SU-DHL-6 (cell line): ENCODE measurements around the gene LRRC28.

Experiments
- EZH2phosphoT487 ChIP-seq: fragments of 200-600 bp; sonication (generic), shearing (Covaris generic); conservative IDR thresholded peaks from 2 replicates; pipeline ENCODE4 v1.6.1; 2018; ENCODE audit warnings: mild to moderate bottlenecking, antibody characterized with exemption, low read length, moderate library complexity, mixed read lengths
- TF ChIP-seq, protein P1 (sequence below): fragments of 200-600 bp; sonication (generic); IDR thresholded peaks from one replicate; pipeline ENCODE4 v1.5.1; 2017; ENCODE audit warnings: antibody characterized with exemption, mild to moderate bottlenecking, low read length, moderate library complexity; ENCODE audit not compliant: insufficient read depth, poor library complexity, severe bottlenecking

DNA sequence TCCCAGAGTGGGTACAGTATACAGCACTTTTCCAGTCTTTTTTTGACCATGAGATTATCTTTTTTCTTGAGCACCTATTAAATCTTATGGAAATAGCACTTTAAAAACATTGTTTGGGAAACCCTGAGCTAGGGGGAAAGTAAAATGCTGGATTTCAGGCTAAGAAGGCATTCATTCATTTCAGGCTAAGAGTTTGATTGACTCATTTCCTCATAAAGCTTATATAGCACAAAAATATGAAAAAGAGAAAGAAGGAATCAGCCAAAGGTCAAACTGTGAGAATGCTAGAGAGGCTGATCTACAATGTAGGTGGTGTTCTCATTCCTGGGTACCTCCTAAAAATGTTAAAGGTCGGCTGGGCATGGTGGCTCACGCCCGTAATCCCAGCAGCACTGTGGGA, 12.4 kb upstream of the LRRC28 start:
- TF ChIP-seq, protein P1, sequence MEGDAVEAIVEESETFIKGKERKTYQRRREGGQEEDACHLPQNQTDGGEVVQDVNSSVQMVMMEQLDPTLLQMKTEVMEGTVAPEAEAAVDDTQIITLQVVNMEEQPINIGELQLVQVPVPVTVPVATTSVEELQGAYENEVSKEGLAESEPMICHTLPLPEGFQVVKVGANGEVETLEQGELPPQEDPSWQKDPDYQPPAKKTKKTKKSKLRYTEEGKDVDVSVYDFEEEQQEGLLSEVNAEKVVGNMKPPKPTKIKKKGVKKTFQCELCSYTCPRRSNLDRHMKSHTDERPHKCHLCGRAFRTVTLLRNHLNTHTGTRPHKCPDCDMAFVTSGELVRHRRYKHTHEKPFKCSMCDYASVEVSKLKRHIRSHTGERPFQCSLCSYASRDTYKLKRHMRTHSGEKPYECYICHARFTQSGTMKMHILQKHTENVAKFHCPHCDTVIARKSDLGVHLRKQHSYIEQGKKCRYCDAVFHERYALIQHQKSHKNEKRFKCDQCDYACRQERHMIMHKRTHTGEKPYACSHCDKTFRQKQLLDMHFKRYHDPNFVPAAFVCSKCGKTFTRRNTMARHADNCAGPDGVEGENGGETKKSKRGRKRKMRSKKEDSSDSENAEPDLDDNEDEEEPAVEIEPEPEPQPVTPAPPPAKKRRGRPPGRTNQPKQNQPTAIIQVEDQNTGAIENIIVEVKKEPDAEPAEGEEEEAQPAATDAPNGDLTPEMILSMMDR, result no peak
- TF ChIP-seq EZH2phosphoT487, result no peak
